Smooth muscle cell (in vitro differentiated cells): ENCODE results near the gene MICALL1. TPM values are rescaled to one million over a fixed set of nuclear protein-coding genes. Genes with fewer than 3 reads are reported as not detected.

Experiments used
- DNase-seq: peaks from one replicate; lab custom pipeline; 2025; ENCODE audit not compliant: unreplicated experiment; lab: John Stamatoyannopoulos, UW
- H2AFZ ChIP-seq: fragments of 200-600 bp; sonication (generic); 2 replicates; pipeline ENCODE4 v1.6.0; 2016; ENCODE audit warnings: antibody characterized with exemption, low read depth, mild to moderate bottlenecking
- H3F3A ChIP-seq: fragments of 200-600 bp; sonication (generic); 2 replicates; pipeline ENCODE4 v1.6.0; 2017; ENCODE audit warnings: antibody characterized with exemption, low read depth
- H3K27ac ChIP-seq: fragments of 200-600 bp; sonication (generic); 2 replicates; pipeline ENCODE4 v1.5.1; 2016; ENCODE audit warnings: low read depth, mild to moderate bottlenecking
- H3K27me3 ChIP-seq: fragments of 200-600 bp; sonication (generic); 2 replicates; pipeline ENCODE4 v1.6.1; 2016; ENCODE audit warnings: low read depth, mild to moderate bottlenecking
- H3K36me3 ChIP-seq: fragments of 200-600 bp; sonication (generic); 2 replicates; pipeline ENCODE4 v1.5.1; 2016; ENCODE audit warnings: low read depth
- H3K4me1 ChIP-seq: fragments of 200-600 bp; sonication (generic); 2 replicates; pipeline ENCODE4 v1.5.1; 2016; ENCODE audit warnings: low read depth
- H3K4me2 ChIP-seq: fragments of 200-600 bp; sonication (generic); 2 replicates; pipeline ENCODE4 v1.6.0; 2016; ENCODE audit warnings: mild to moderate bottlenecking
- H3K4me3 ChIP-seq: fragments of 200-600 bp; sonication (generic); 2 replicates; pipeline ENCODE4 v1.5.1; 2016; ENCODE audit warnings: mild to moderate bottlenecking
- H3K79me2 ChIP-seq: fragments of 200-600 bp; sonication (generic); 2 replicates; pipeline ENCODE4 v1.6.0; 2016; ENCODE audit warnings: low read depth, mild to moderate bottlenecking
- H3K9ac ChIP-seq: fragments of 200-600 bp; sonication (generic); 2 replicates; pipeline ENCODE4 v1.6.0; 2016; ENCODE audit warnings: low read depth
- H3K9me3 ChIP-seq: fragments of 200-600 bp; sonication (generic); replicated peaks from 2 replicates; pipeline ENCODE4 v1.5.1; 2016; ENCODE audit warnings: low read depth
- H4K20me1 ChIP-seq: fragments of 200-600 bp; sonication (generic); 2 replicates; pipeline ENCODE4 v1.6.0; 2016; ENCODE audit warnings: low read depth
- CTCF ChIP-seq: fragments of 200-600 bp; sonication (generic); IDR thresholded peaks from 2 replicates; pipeline ENCODE4 v1.5.1; 2017; ENCODE audit warnings: borderline replicate concordance, mild to moderate bottlenecking, antibody characterized with exemption; ENCODE audit not compliant: insufficient read depth, poor library complexity, severe bottlenecking
- WGBS: methylation state at CpG from one replicate; pipeline ENCODE4 v1.1.7; 2016; ENCODE audit warnings: low lambda C conversion rate; 5-methylcytosine and 5-hydroxymethylcytosine counted together
- polyA plus RNA-seq: library from polyadenylated mRNA; unstranded; fragments of >200 nt; fragmentation: Nextera tagmentation; extraction: Ambion mirVana; gene quantifications from 2 replicates; pipeline ENCODE4 v1.2.1, GENCODE V29; 2016
- total RNA-seq: library from RNA; depleted of rRNA; stranded (reverse); fragments of >200 nt; gene quantifications from 2 replicates; pipeline ENCODE4 v1.2.3, GENCODE V29; 2014

MICALL1 gene
- total and polyA plus RNA-seq, 2 experiments from 2014 or later, result 8.7 to 24.9 TPM

DNA sequence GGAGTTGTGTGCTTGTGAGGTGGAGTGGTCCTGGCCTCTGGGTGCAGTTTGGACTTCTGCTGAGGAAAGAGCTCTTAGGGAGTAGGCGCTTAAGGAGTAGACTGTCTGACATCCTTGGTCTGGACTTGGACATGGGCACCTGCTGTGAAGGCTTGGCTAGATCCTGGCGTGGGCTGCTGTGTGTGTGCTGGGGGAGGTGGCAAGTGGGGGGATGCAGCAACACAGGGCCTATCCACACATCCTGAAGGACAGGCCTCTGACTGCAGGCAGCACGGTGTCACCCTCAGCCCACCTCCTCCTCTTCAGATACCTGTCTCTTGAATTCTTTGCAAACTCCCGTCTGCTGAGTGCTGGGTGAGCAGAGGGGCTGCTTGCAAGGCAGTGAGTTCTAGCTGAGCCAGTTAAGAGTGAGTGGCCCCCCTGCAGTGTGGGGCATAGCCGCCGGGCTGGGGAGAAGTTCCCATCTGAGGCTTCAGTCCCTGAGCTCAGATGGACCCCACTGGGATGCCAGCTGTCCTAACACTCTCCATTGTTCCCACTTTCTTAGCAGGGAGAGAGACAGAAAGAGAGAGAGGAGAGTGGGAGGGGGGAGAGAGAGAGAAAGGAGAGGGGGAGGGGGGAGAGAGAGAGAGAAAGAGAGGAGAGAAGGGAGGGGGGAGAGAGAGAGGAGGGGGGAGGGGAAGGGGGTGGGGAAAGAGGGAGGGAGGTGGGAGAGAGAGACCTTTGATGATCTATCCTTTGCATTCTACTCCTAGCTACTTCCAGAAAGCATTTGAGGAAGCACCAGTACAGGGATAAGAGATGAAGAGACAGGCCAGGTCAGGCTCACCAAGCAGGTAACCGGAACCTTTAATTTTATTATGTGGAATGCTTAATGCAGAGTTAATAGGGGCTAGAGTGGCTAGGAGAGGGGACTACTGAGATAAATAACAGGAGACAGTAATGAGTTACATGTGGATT, 65.7 kb downstream of the MICALL1 start:
- no peak for TF ChIP-seq CTCF
- no peak overlapping the region for H2AFZ ChIP-seq

DNA sequence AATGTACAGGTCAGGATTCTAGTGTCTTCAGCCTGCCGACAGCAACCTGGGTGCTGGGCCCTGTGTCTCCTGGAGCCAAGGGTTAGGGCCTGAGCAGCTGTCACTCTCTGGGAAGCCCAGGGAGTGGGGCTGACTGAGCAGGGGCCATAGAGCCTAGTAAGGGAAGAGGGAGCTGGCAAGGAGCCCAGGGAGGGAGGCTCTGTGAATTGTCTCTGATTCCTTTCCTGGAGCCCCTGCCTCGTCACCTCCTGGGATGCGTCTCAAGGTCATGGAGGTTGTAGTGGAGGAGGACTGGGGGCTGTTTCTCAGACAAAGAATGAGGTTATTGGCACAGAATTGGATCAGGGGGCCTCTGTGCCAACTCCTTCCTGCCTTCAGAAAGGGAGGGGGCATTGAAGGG, 66.4 kb downstream of the MICALL1 start:
- no peaks in the 10 kb centered on the region for H4K20me1 ChIP-seq
- no peak overlapping the region for H3K4me3 ChIP-seq
- H3F3A ChIP-seq, result no peaks in the 10 kb centered on the region
- no peak for DNase-seq
- no peak overlapping the region for H3K9ac ChIP-seq
- peaks cover 13% of the 10 kb centered on the region for H3K4me1 ChIP-seq
- H3K27ac ChIP-seq, result no peak overlapping the region
- H3K27me3 ChIP-seq, result no peaks in the 10 kb centered on the region
- H2AFZ ChIP-seq, result no peak overlapping the region
- WGBS, result 90% methylated on average over 3 of the region's 3 CpGs
- no peaks in the 10 kb centered on the region for H3K9me3 ChIP-seq
- no peak overlapping the region for H3K4me2 ChIP-seq
- H3K79me2 ChIP-seq, result no peaks in the 10 kb centered on the region
- TF ChIP-seq CTCF, result no peak
- no peaks in the 10 kb centered on the region for H3K36me3 ChIP-seq

More for the DNA sequence above, 65.7 kb downstream of the MICALL1 start:
- H3K36me3 ChIP-seq, result no peaks in the 10 kb centered on the region
- H3K4me2 ChIP-seq, result no peak overlapping the region
- 66% methylated on average over 7 of the region's 7 CpGs for WGBS
- H3K4me1 ChIP-seq, result peaks cover 13% of the 10 kb centered on the region
- H3K27me3 ChIP-seq, result no peaks in the 10 kb centered on the region
- no peak for DNase-seq
- H3K27ac ChIP-seq, result no peak overlapping the region
- H3K79me2 ChIP-seq, result no peaks in the 10 kb centered on the region
- H4K20me1 ChIP-seq, result peaks cover 2% of the 10 kb centered on the region
- H3K4me3 ChIP-seq, result no peak overlapping the region
- H3K9me3 ChIP-seq, result no peaks in the 10 kb centered on the region
- H3F3A ChIP-seq, result no peaks in the 10 kb centered on the region
- H3K9ac ChIP-seq, result no peak overlapping the region

- Histone ChIP-seq H3K4me1 (peaks cover 3% of the 10 kb centered on the region), H3K9ac (no peak overlapping the region), H3F3A (no peaks in the 10 kb centered on the region), H3K27ac (no peak overlapping the region), H3K4me3 (no peak overlapping the region), H3K79me2 (no peaks in the 10 kb centered on the region), H2AFZ (no peak overlapping the region), H3K36me3 (no peaks in the 10 kb centered on the region), H3K4me2 (no peak overlapping the region), H3K27me3 (no peaks in the 10 kb centered on the region), H4K20me1 (no peaks in the 10 kb centered on the region), H3K9me3 (no peaks in the 10 kb centered on the region)
- 94% methylated on average over 28 of the region's 33 CpGs for WGBS
- no peak for DNase-seq
- no peak for TF ChIP-seq CTCF
Measured at GRCh38 chr22:37973271-37974170, 67.4 kb downstream of the MICALL1 start.
